Mononuclear cell (primary cell): ENCODE results near the gene SCGN. TPM values are rescaled to one million over a fixed set of nuclear protein-coding genes. Genes with fewer than 3 reads are reported as not detected.

ENCODE experiments used
- H3K27me3 ChIP-seq: 2 replicates; pipeline ENCODE4 v1.6.0; 2011; ENCODE audit warnings: low read length, control low read depth; ENCODE audit not compliant: insufficient read depth
- H3K4me1 ChIP-seq: 2 replicates; pipeline ENCODE4 v1.5.1; 2011; ENCODE audit warnings: mild to moderate bottlenecking, low read length, control low read depth; ENCODE audit not compliant: insufficient read depth
- H3K4me3 ChIP-seq: 2 replicates; pipeline ENCODE4 v1.5.1; 2011; ENCODE audit warnings: mild to moderate bottlenecking, low read length, moderate library complexity
- H3K9me3 ChIP-seq: 2 replicates; pipeline ENCODE4 v1.5.1; 2011; ENCODE audit warnings: low read depth, mild to moderate bottlenecking, control low read depth, low read length
- total RNA-seq: library from RNA; depleted of rRNA; stranded (reverse); fragments of >200 nt; gene quantifications from one replicate; pipeline ENCODE4 v1.2.3, GENCODE V29; 2012

SCGN gene
- total RNA-seq, 1 donor = not detected

GRCh38 chr6:25628471-25629197, 23.4 kb upstream of the SCGN start:
- Histone ChIP-seq H3K4me3 (no peak overlapping the region), H3K27me3 (peaks cover 3% of the 10 kb centered on the region), H3K9me3 (no peaks in the 10 kb centered on the region), H3K4me1 (no peaks in the 10 kb centered on the region)

GRCh38 chr6:25629198-25629576, 22.8 kb upstream of the SCGN start:
- no peak overlapping the region for H3K4me3 ChIP-seq
- no peaks in the 10 kb centered on the region for H3K4me1 ChIP-seq
- peaks cover 3% of the 10 kb centered on the region for H3K27me3 ChIP-seq
- no peaks in the 10 kb centered on the region for H3K9me3 ChIP-seq

DNA sequence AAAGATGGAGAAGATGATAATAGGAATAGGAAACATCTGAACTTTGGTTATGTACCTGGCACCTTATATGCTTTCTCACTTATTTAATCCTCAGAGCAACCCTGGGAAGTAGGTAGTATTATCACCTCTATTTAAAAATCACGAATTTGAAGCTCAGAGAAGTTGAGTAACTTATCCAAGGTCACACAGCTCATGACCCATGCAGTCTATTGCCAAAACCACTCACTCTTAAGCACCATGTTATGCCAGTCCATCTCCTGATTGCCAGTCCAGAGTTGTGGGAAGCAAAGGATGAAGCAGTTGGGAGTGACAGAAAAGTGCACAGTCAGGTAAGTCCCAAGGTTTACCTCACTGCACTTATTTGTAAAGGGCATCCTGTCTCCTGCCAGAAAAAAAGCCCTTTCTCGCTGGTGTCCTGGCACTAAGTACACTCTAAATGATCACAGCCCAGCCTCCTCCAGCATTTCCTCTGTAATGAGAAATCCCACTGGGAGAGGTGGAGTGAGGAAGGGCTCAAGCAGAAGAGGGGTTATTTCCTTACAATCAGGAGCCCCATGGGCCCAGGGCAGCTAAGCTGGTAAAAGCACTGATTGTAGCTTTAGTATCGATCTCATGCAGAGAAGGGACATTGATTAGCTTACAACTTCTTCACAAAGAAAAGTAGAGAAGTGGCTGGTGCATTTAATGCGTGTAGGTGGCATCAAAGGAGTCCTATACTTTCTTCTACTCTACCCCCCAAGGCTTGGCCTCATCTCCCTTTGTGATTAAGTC, 21.3 kb upstream of the SCGN start:
- Histone ChIP-seq H3K9me3 (no peaks in the 10 kb centered on the region), H3K4me1 (no peaks in the 10 kb centered on the region), H3K27me3 (peaks cover 3% of the 10 kb centered on the region), H3K4me3 (no peak overlapping the region)

DNA sequence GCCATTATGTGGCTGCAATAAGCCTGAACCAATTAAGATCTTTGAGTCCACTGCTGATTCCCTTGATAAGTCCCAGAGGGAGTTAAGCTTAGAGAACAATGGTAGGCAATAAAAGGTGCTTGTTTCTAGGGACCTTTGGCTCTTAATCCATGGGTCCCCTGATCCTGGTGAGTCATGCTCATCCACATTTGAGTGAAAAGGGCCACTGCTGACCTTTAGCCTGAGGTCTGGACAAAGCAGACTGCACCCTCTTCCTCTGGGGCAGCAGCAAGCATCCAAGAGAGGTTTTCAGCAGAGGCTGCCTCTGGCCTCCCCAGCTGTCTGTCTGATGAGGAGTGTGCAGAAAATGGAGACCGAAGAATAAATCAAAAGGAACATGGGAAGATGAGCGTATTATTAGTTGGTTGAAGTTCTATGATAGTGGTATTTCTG, 16.1 kb upstream of the SCGN start:
- H3K4me1 ChIP-seq = no peaks in the 10 kb centered on the region
- no peak overlapping the region for H3K4me3 ChIP-seq
- H3K27me3 ChIP-seq = peaks cover 4% of the 10 kb centered on the region
- no peaks in the 10 kb centered on the region for H3K9me3 ChIP-seq

DNA sequence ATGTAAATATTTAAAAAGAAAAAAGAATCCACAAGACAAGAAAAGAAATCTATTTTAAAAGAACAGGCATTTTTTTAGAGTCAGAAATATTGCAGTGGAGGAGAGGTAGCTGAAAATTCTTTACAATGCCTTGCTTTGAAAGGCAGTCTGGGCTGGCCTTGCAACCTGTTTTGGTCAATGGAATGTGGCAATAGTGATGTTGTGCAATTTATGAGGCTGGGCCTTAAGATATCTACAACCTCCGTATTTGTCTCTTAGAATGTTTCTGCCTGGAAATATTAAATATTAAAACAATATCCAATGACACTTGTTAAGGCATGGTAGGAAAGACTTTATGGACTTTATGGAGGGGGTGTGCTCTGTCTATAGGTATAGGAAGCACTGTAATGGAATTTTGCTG, 14.8 kb upstream of the SCGN start:
- Histone ChIP-seq H3K27me3 (peaks cover 14% of the 10 kb centered on the region), H3K9me3 (no peaks in the 10 kb centered on the region), H3K4me3 (no peak overlapping the region), H3K4me1 (no peaks in the 10 kb centered on the region)

- H3K27me3 ChIP-seq = peaks cover 21% of the 10 kb centered on the region
- no peaks in the 10 kb centered on the region for H3K4me1 ChIP-seq
- no peak overlapping the region for H3K4me3 ChIP-seq
- no peaks in the 10 kb centered on the region for H3K9me3 ChIP-seq
Measured at GRCh38 chr6:25637960-25638434, 14.0 kb upstream of the SCGN start.

DNA sequence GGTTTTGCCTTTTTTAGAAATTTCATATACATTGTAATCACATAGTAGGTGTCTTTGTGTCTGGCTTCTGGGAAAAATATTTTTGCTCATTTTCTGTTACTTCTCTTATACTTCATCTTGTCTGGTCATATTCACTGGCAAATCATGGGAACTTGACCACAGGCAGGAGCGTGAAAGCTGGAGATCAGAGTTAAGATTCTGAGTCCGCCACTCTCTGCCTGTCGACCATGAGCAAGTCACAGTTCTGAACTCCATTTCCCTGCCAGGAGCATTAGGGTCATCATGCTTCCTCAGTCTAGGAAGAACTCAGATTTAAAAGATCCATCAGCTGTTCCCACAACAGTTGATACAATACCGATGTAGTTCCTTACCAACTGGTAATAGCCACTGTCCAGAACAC, 12.4 kb upstream of the SCGN start:
- no peak overlapping the region for H3K4me3 ChIP-seq
- H3K4me1 ChIP-seq = no peaks in the 10 kb centered on the region

GRCh38 chr6:25640446-25640845, 11.6 kb upstream of the SCGN start:
- Histone ChIP-seq H3K4me3 (no peak overlapping the region), H3K4me1 (no peaks in the 10 kb centered on the region)

More for the DNA sequence above, 12.4 kb upstream of the SCGN start:
- peaks cover 28% of the 10 kb centered on the region for H3K27me3 ChIP-seq
- H3K9me3 ChIP-seq = no peaks in the 10 kb centered on the region

GRCh38 chr6:25640891-25641290, 11.1 kb upstream of the SCGN start:
- Histone ChIP-seq H3K27me3 (peaks cover 38% of the 10 kb centered on the region), H3K4me3 (no peak overlapping the region), H3K9me3 (no peaks in the 10 kb centered on the region), H3K4me1 (no peaks in the 10 kb centered on the region)

More at GRCh38 chr6:25640446-25640845, 11.6 kb upstream of the SCGN start:
- Histone ChIP-seq H3K9me3 (no peaks in the 10 kb centered on the region), H3K27me3 (peaks cover 36% of the 10 kb centered on the region)

DNA sequence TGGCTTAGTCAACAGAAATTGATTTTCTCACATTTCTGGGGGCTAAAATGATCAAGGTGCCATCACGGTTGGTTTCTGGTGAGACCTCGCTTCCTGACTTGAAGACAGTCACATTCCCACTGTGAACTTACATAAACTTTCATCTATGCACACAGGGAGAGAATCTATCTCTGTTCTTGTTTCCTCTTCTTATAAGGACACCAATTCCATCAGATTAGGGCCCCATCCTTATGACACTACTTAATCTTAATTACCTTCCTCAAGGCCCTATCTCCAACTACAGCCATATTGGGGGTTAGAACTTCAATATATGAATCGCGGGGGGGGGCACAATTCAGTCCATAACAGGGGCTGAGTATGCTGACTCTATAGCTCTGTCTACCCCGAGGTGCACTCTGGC, 10.6 kb upstream of the SCGN start:
- peaks cover 41% of the 10 kb centered on the region for H3K27me3 ChIP-seq

GRCh38 chr6:25641940-25642666, 9.9 kb upstream of the SCGN start:
- no peaks in the 10 kb centered on the region for H3K4me1 ChIP-seq
- H3K9me3 ChIP-seq = no peaks in the 10 kb centered on the region
- peaks cover 41% of the 10 kb centered on the region for H3K27me3 ChIP-seq
- no peak overlapping the region for H3K4me3 ChIP-seq

More for the DNA sequence above, 10.6 kb upstream of the SCGN start:
- no peak overlapping the region for H3K4me3 ChIP-seq
- no peaks in the 10 kb centered on the region for H3K9me3 ChIP-seq
- no peaks in the 10 kb centered on the region for H3K4me1 ChIP-seq

DNA sequence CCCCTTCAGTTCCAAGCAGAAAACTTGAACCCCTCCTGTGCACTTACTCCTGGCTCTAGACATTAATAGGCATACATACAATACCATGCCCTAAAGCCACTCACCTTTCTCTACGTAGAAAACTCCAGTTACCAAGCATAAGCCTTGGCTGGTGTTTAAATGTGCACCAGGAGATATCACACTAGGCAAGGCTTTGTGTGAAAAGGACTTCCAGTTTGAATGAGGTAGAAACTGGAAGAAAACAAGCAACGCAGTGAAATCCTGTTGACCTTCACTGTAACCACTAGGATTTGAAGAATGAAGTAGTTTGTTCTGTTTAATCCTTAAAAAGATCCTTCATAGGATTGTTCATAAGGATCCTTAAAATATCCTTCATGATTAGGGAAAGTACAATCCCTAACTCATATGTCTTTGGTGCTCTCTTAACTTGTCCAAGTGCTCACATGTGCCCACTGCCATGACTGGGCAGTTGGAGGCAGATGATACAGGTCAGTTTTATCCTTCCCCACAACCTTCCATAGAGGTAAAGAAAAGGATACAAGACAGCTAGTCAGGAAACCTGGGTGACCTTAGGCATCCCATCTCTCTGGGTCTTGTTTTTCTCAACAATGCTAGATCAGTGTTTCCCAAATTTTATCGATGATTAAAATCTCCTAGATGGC, 9.2 kb upstream of the SCGN start:
- Histone ChIP-seq H3K4me3 (no peak overlapping the region), H3K4me1 (no peaks in the 10 kb centered on the region), H3K27me3 (peaks cover 42% of the 10 kb centered on the region), H3K9me3 (no peaks in the 10 kb centered on the region)

DNA sequence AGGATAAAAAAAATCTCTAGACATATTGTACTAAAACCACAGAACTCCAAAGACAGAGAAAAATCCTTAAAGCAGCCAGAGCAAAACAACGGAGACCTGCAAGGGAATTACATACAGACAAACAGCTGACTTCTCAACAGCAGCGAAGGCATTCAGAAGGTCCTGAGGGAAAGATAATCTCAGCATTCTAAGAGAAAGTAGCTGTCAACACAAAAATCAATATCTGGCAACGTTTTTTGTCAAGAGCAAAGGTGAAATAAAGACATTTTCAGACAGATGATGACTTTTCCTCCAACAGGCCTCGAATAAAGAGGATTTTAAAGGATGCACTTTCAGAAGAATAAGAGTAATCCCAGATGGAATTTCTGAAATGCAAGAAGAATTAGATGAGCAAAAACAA, 6.1 kb upstream of the SCGN start:
- no peak overlapping the region for H3K4me3 ChIP-seq
- H3K9me3 ChIP-seq = no peaks in the 10 kb centered on the region
- H3K4me1 ChIP-seq = no peaks in the 10 kb centered on the region
- peaks cover 60% of the 10 kb centered on the region for H3K27me3 ChIP-seq

- peaks cover 66% of the 10 kb centered on the region for H3K27me3 ChIP-seq
Measured at GRCh38 chr6:25649611-25650010, 2.4 kb upstream of the SCGN start.

DNA sequence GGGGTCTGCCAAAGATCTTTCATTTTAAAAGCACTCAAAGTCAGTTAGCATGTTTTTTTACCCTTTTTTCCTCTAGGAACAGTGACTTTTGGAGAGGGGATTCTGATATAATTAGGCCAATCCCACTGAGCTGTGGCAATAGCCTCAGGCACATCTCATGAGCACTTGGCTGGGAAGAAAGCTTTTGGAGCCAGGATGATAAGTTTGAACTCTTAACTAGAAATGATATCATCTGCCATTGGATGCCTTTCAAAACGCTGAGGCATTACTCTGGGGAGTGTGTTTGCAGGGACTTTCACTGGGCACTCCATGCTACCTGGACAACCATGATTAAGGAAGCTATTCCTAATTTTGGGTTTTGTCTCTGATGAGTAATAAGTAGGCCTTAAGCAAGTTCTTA, 3.7 kb downstream of the SCGN start:
- H3K9me3 ChIP-seq = no peaks in the 10 kb centered on the region
- H3K27me3 ChIP-seq = peaks cover 40% of the 10 kb centered on the region
- no peak overlapping the region for H3K4me3 ChIP-seq
- no peaks in the 10 kb centered on the region for H3K4me1 ChIP-seq

More at GRCh38 chr6:25649611-25650010, 2.4 kb upstream of the SCGN start:
- Histone ChIP-seq H3K4me1 (no peaks in the 10 kb centered on the region), H3K4me3 (no peak overlapping the region), H3K9me3 (no peaks in the 10 kb centered on the region)
